ENCODE measurements around the gene TPRN.

DNA sequence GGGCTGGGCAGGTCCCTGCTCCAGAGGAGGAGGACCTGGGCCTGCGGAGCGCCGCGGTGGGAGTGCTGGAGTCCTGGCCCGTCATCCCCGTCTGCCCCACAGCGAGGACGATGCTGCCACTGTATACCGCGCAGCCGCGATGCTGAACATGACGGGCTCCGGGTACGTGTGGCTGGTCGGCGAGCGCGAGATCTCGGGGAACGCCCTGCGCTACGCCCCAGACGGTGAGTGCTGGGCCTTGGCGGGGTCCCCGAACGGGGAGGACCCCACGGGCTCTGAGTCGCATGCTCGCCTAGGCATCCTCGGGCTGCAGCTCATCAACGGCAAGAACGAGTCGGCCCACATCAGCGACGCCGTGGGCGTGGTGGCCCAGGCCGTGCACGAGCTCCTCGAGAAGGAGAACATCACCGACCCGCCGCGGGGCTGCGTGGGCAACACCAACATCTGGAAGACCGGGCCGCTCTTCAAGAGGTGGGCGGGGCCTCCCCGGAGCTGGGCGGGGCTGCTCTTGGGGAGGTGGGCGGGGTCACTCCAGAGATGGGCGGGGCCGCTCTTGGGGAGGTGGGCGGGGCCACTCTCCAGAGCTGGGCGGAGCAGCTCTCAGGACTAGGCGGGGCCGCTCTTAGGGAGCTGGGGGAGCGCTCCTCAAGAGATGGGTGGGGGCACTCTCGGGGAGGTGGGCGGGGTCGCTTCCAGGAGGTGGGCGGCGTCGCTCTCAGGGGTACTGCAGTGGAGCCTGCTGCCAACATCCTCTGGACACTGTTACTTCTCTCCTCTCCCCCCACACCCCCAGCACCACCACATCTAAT is 43.8 kb downstream of the TPRN start:
- TF ChIP-seq SUZ12 (IDR thresholded peaks at IDR 0.05; ENCODE audit: extremely low read depth, insufficient read depth, insufficient read length) = no peak
- no peak for TF ChIP-seq YY1 (IDR thresholded peaks at IDR 0.05; ENCODE audit: insufficient read depth, insufficient read length)
- TF ChIP-seq ZNF274 (IDR thresholded peaks at IDR 0.05; ENCODE audit: low read depth, low read length) = no peak
